Ureter (tissue), 1 donor: ENCODE results near the gene SMLR1. TPM values are rescaled to one million over a fixed set of nuclear protein-coding genes. Genes with fewer than 3 reads are reported as not detected.

Source experiments
- DNase-seq: peaks from one replicate; pipeline ENCODE4 v3.0.0-alpha.2; 2020; ENCODE audit warnings: low spot score
- total RNA-seq: library from RNA; stranded (reverse); gene quantifications from one replicate; pipeline ENCODE4 v1.2.4, GENCODE V29; 2023
- donor health status: DM: yes; HTN: yes; CAD: no.

The SMLR1 gene
- total RNA-seq, 1 donor from 2014 or later = not detected

- DNase-seq = no peak
These were observed 2.1 kb upstream of the SMLR1 start for GRCh38 chr6:130824978-130825694.

- no peak for DNase-seq
These were observed 1.3 kb upstream of the SMLR1 start for GRCh38 chr6:130825772-130826441.

GRCh38 chr6:130826442-130827246, 562 bp upstream of the SMLR1 start:
- no peak for DNase-seq

- DNase-seq = no peak
These were observed 2.2 kb downstream of the SMLR1 start for GRCh38 chr6:130829333-130829910.

- no peak for DNase-seq
These were observed 4.4 kb downstream of the SMLR1 start for GRCh38 chr6:130831607-130832006.

GRCh38 chr6:130833569-130833968, 6.4 kb downstream of the SMLR1 start:
- no peak for DNase-seq

GRCh38 chr6:130834482-130835251, 7.5 kb downstream of the SMLR1 start:
- DNase-seq = no peak

- no peak for DNase-seq
These were observed 8.9 kb downstream of the SMLR1 start for GRCh38 chr6:130836055-130836640.

GRCh38 chr6:130837067-130837466, 9.9 kb downstream of the SMLR1 start:
- no peak for DNase-seq

- no peak for DNase-seq
These were observed 11.1 kb downstream of the SMLR1 start for GRCh38 chr6:130838250-130838860.

- DNase-seq = no peak
These were observed 11.7 kb downstream of the SMLR1 start for GRCh38 chr6:130838951-130839350.

GRCh38 chr6:130839379-130839778, 12.2 kb downstream of the SMLR1 start:
- DNase-seq = no peak

- no peak for DNase-seq
These were observed 12.8 kb downstream of the SMLR1 start for GRCh38 chr6:130840050-130840449.

GRCh38 chr6:130841128-130841728, 14.0 kb downstream of the SMLR1 start:
- DNase-seq = no peak

GRCh38 chr6:130843575-130844320, 16.5 kb downstream of the SMLR1 start:
- no peak for DNase-seq

GRCh38 chr6:130846501-130846900, 19.3 kb downstream of the SMLR1 start:
- DNase-seq = no peak

GRCh38 chr6:130847001-130847910, 20.1 kb downstream of the SMLR1 start:
- no peak for DNase-seq

GRCh38 chr6:130848945-130849344, 21.7 kb downstream of the SMLR1 start:
- DNase-seq = no peak
